BE2C (cell line): ENCODE data around the gene PTOV1.
A peak's percentile ranks its signal among the peaks of the same experiment; 100 is the strongest.

Source experiments
- DNase-seq: peaks from one replicate; pipeline ENCODE4 v3.0.0-alpha.2; 2020
- H3K27me3 ChIP-seq: fragments of 250-450 bp; sonication (Bioruptor Pico); 2 replicates; pipeline ENCODE4 v1.5.1; 2020; ENCODE audit warnings: mild to moderate bottlenecking
- H3K36me3 ChIP-seq: fragments of 250-450 bp; sonication (Bioruptor Pico); 2 replicates; pipeline ENCODE4 v1.5.1; 2020; ENCODE audit warnings: mild to moderate bottlenecking
- H3K4me1 ChIP-seq: fragments of 250-450 bp; sonication (Bioruptor Pico); 2 replicates; pipeline ENCODE4 v1.5.1; 2020
- H3K4me3 ChIP-seq: 2 replicates; pipeline ENCODE4 v1.5.1; 2011; ENCODE audit warnings: low read depth, low read length
- H3K9me3 ChIP-seq: fragments of 250-450 bp; sonication (Bioruptor Pico); 2 replicates; pipeline ENCODE4 v1.5.1; 2020
- TF ChIP-seq, protein P1 (sequence below): IDR thresholded peaks from 2 replicates; pipeline ENCODE4 v1.5.1; 2012; ENCODE audit warnings: mild to moderate bottlenecking, low read depth, low read length

Gene PTOV1

GRCh38 chr19:49875857-49876421, 25.0 kb downstream of the PTOV1 start:
- TF ChIP-seq, protein P1, sequence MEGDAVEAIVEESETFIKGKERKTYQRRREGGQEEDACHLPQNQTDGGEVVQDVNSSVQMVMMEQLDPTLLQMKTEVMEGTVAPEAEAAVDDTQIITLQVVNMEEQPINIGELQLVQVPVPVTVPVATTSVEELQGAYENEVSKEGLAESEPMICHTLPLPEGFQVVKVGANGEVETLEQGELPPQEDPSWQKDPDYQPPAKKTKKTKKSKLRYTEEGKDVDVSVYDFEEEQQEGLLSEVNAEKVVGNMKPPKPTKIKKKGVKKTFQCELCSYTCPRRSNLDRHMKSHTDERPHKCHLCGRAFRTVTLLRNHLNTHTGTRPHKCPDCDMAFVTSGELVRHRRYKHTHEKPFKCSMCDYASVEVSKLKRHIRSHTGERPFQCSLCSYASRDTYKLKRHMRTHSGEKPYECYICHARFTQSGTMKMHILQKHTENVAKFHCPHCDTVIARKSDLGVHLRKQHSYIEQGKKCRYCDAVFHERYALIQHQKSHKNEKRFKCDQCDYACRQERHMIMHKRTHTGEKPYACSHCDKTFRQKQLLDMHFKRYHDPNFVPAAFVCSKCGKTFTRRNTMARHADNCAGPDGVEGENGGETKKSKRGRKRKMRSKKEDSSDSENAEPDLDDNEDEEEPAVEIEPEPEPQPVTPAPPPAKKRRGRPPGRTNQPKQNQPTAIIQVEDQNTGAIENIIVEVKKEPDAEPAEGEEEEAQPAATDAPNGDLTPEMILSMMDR, result no peak
- Histone ChIP-seq H3K4me3 (peak overlapping the region; percentile 94), H3K4me1 (peaks cover 2% of the 10 kb centered on the region; the same call in 1 of the 2 replicates), H3K27me3 (no peaks in the 10 kb centered on the region), H3K9me3 (no peaks in the 10 kb centered on the region), H3K36me3 (peaks cover 6% of the 10 kb centered on the region; the same call in 1 of the 2 replicates)
- DNase-seq, result peak; percentile 69

DNA sequence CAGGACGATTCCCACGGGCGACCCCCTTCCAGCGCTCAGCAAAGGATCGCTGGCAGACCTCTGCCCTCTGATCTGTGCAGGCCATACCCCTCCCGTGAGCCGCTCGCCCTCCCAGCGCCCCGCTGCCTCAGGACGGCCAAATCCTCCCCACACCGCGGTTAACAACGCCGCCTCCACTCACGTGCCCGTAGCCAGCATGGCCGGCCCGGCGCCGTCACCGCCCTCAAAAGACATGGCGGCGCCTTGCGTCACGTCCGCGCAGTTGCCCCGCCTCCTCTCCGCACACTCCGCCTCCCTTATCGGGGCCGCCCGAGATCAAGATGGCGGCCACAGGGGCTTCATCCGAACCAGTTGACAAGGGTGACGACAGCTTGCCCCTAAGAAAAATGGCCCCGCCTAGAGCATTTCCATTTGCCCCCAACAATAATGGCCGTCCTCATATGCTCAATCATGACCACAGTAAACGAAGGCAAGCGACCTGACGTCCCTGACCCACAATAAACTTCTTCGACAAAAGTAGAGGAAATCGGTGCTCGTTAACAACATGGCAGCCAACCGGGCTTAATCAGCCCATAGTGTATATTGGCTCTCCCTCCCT, 25.6 kb downstream of the PTOV1 start:
- H3K36me3 ChIP-seq, result peaks cover 6% of the 10 kb centered on the region; the same call in 1 of the 2 replicates
- peak; percentile 98 for DNase-seq
- no peaks in the 10 kb centered on the region for H3K4me1 ChIP-seq
- peak overlapping the region; percentile 94 for H3K4me3 ChIP-seq
- TF ChIP-seq, protein P1, result no peak
- H3K27me3 ChIP-seq, result no peaks in the 10 kb centered on the region
- no peaks in the 10 kb centered on the region for H3K9me3 ChIP-seq

- peak; percentile 98 for DNase-seq
- Histone ChIP-seq H3K4me1 (no peaks in the 10 kb centered on the region), H3K9me3 (no peaks in the 10 kb centered on the region), H3K36me3 (peaks cover 6% of the 10 kb centered on the region; the same call in 1 of the 2 replicates), H3K27me3 (no peaks in the 10 kb centered on the region), H3K4me3 (peak within 1 kb of the TSS; percentile 94)
- TF ChIP-seq, protein P1, result no peak
Observed at GRCh38 chr19:49877020-49877878, 26.3 kb downstream of the PTOV1 start, which contains the start of the genes AKT1S1 and TBC1D17. AKT1S1 (minus strand) TSS chr19:49877355; CDS start chr19:49873295, 4,060 bp downstream. TBC1D17 (plus strand) TSS chr19:49877702; CDS start chr19:49877724, 22 bp downstream.

GRCh38 chr19:49877879-49878743, 27.2 kb downstream of the PTOV1 start:
- DNase-seq, result peak; percentile 99
- Histone ChIP-seq H3K36me3 (peaks cover 10% of the 10 kb centered on the region; the same call in 1 of the 2 replicates), H3K4me3 (peak overlapping the region; percentile 94), H3K9me3 (no peaks in the 10 kb centered on the region), H3K4me1 (no peaks in the 10 kb centered on the region), H3K27me3 (no peaks in the 10 kb centered on the region)
- TF ChIP-seq, protein P1, result no peak

DNA sequence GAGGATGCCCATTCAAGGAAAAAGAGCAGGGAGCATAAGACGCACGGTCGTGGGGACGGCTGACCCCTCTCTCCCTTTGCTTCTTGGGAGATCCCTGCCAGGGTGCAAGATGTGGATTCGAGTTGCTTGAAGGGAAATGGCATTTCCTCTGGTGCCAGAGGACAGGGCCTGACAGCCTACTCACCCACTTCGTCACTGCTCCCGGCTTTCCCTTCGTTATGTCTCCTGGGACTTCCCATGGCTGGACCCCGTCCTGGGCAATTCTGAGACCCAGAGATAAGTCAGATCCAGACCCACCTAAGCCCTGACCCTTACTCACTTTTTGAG, 27.7 kb downstream of the PTOV1 start:
- DNase-seq, result no peak
- Histone ChIP-seq H3K36me3 (peaks cover 12% of the 10 kb centered on the region), H3K9me3 (no peaks in the 10 kb centered on the region), H3K4me3 (peak overlapping the region; percentile 94), H3K4me1 (no peaks in the 10 kb centered on the region), H3K27me3 (no peaks in the 10 kb centered on the region)
- TF ChIP-seq, protein P1, result no peak
